HL-60 (cell line): Measurements from ENCODE around the gene SHOC2.

Experiments used
- POLR2AphosphoS5 ChIP-seq: IDR thresholded peaks from 2 replicates; pipeline ENCODE4 v1.6.1; 2012; ENCODE audit warnings: low read depth
- REST ChIP-seq: IDR thresholded peaks from 2 replicates; pipeline ENCODE4 v1.6.1; 2012; ENCODE audit warnings: low read depth; ENCODE audit not compliant: insufficient replicate concordance
- SPI1 ChIP-seq: IDR thresholded peaks from 2 replicates; pipeline ENCODE4 v1.6.1; 2012; ENCODE audit warnings: low read depth, mild to moderate bottlenecking, borderline replicate concordance
- TF ChIP-seq, protein P1 (sequence below): IDR thresholded peaks from one replicate; pipeline ENCODE4 v1.5.1; 2011; ENCODE audit warnings: low read length, control low read depth, inconsistent platforms; ENCODE audit not compliant: insufficient read depth

DNA sequence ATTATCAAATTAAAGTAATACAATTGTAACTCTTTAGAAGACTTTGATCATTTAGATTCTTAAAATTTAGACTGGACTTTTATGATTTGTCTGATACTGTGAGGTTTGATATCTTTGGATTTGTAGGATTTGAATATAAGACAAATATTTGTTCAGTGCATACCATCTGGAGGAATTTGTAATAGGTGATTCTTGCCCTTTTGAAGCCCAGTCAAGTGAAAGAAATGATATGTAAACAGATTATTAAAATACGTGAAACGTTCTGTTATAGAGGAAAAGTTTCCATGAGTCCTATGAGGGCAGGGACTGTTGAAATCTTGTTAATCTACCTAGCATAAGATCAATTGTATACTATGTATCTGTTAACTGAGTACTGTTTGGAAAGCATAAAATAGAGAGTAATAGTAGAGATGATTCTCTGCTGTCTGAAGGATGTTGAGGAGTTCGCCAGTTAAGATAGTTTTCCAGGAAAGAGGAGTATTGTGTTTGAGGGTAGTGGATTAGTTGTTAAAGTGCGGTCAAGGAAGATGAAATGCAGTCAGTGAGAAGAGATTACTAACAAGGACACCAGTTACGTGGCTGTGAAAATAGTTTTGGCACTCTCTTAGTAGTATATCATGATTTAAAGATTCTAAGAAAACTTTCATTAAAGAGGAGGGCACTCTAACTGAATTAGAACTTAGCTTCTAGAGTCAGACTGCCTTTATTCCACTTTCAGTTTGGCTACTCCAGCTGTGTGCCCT lies 33.3 kb upstream of the SHOC2 start:
- TF ChIP-seq, protein P1, sequence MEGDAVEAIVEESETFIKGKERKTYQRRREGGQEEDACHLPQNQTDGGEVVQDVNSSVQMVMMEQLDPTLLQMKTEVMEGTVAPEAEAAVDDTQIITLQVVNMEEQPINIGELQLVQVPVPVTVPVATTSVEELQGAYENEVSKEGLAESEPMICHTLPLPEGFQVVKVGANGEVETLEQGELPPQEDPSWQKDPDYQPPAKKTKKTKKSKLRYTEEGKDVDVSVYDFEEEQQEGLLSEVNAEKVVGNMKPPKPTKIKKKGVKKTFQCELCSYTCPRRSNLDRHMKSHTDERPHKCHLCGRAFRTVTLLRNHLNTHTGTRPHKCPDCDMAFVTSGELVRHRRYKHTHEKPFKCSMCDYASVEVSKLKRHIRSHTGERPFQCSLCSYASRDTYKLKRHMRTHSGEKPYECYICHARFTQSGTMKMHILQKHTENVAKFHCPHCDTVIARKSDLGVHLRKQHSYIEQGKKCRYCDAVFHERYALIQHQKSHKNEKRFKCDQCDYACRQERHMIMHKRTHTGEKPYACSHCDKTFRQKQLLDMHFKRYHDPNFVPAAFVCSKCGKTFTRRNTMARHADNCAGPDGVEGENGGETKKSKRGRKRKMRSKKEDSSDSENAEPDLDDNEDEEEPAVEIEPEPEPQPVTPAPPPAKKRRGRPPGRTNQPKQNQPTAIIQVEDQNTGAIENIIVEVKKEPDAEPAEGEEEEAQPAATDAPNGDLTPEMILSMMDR = no peak
- no peak for TF ChIP-seq POLR2AphosphoS5
- TF ChIP-seq REST = no peak
- TF ChIP-seq SPI1 = no peak
